ENCODE measurements around the gene HYAL3. TPM values are rescaled to one million over a fixed set of nuclear protein-coding genes. Genes with fewer than 3 reads are reported as not detected.

Gene HYAL3
- total and polyA plus RNA-seq, 2 donors (not counting 1 experiment from before 2014, with no cell fraction given): 3.7 to 4.2 TPM

DNA sequence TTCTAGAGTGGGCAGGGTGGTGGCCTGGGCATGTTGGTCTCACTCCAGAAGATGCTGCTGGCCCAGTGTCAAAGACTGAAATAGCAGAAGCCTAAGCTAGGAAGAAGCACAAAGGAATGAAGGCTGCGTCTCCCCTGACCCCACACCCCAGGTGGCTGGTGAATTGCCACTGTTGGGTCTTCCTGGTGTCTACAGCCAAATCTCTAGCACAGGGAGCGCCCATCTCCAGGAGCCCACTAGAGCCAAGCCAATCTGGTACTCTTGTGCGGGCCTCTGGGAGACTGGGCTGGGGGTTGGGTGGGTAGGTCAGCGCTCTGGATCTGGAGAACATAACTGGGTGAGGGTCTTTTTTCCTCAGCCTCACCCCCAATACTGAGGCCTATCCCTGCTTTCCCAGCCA, 27.9 kb upstream of the HYAL3 start:
- peaks cover 25% of the 10 kb centered on the region for H4K20me1 ChIP-seq (ENCODE audit: control insufficient read depth, insufficient read depth, low read length, poor library complexity, severe bottlenecking)
- peak overlapping the region; percentile 87 for H3K9ac ChIP-seq (ENCODE audit: low read length)
- no peaks in the 10 kb centered on the region for H3K27me3 Mint-ChIP-seq
- DNase-seq (no peak), ATAC-seq (ENCODE audit: low read depth) (no peak)
- peaks cover 35% of the 10 kb centered on the region for H3K79me2 ChIP-seq (ENCODE audit: control insufficient read depth, insufficient read depth, low read length)
- peaks cover 31% of the 10 kb centered on the region for H3K4me1 Mint-ChIP-seq
- no peaks in the 10 kb centered on the region for H3K9me3 ChIP-seq (ENCODE audit: control extremely low read depth in 1 of 3, control insufficient read depth in 2 of 3, insufficient read depth in 1 of 3, low read length in 2 of 3)
- ChIA-PET POLR2A (interaction anchor here (1.9 to 2.9 kb wide), 4 partner anchors 10 to 28 kb away, joined by 6 to 27 read pairs (median 8); partner anchors contain the start of genes CYB561D2, HYAL3, NAA80 and NPRL2), CTCF (interaction anchor here (0.9 to 3.4 kb wide), 5 partner anchors 8 to 132 kb away, joined by 3 to 20 read pairs (median 5); partner anchors contain the start of genes HYAL3 and NAA80)
- peak overlapping the region; percentile 15 for H3K27ac Mint-ChIP-seq
- peak overlapping the region; percentile 30 to 98 (median 87) for H3K4me3 ChIP-seq (ENCODE audit: control extremely low read depth in 1 of 5, extremely low read depth in 1 of 5, insufficient read depth in 1 of 5, low read depth in 2 of 5, low read length in 4 of 5)
- peaks cover 0 to 48% of the 10 kb centered on the region in 2 experiments for H3K36me3 ChIP-seq (replicated peaks in 1 of 2; ENCODE audit: control extremely low read depth in 1 of 2, control insufficient read depth in 1 of 2, extremely low read depth in 1 of 2, insufficient read depth in 2 of 2, low read length in 1 of 2)
- peak overlapping the region; percentile 95 for H3K4me3 Mint-ChIP-seq
- no peaks in the 10 kb centered on the region for H3K9me3 Mint-ChIP-seq (ENCODE audit: insufficient read depth)
- H2AFZ ChIP-seq (ENCODE audit: insufficient read depth, low read depth, low read length, poor library complexity, severe bottlenecking): no peak overlapping the region
- peak overlapping the region; percentile 99 for H3K4me2 ChIP-seq (replicated peaks; ENCODE audit: low read depth, low read length, poor library complexity, severe bottlenecking)
- H3K27ac ChIP-seq (ENCODE audit: low read length in 2 of 2): peak overlapping the region in 1 of 2 donors; percentile 90
- intact Hi-C loops (cut with micrococcal nuclease): no loop called here
- TF ChIP-seq, protein P1, sequence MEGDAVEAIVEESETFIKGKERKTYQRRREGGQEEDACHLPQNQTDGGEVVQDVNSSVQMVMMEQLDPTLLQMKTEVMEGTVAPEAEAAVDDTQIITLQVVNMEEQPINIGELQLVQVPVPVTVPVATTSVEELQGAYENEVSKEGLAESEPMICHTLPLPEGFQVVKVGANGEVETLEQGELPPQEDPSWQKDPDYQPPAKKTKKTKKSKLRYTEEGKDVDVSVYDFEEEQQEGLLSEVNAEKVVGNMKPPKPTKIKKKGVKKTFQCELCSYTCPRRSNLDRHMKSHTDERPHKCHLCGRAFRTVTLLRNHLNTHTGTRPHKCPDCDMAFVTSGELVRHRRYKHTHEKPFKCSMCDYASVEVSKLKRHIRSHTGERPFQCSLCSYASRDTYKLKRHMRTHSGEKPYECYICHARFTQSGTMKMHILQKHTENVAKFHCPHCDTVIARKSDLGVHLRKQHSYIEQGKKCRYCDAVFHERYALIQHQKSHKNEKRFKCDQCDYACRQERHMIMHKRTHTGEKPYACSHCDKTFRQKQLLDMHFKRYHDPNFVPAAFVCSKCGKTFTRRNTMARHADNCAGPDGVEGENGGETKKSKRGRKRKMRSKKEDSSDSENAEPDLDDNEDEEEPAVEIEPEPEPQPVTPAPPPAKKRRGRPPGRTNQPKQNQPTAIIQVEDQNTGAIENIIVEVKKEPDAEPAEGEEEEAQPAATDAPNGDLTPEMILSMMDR (IDR thresholded peaks at IDR 0.05): no peak
- TF ChIP-seq EZH2 (IDR thresholded peaks at IDR 0.05; ENCODE audit: borderline replicate concordance, insufficient read depth, low read depth, low read length, poor library complexity, severe bottlenecking): no peak
- H3K4me1 ChIP-seq (ENCODE audit: control insufficient read depth in 2 of 2, insufficient read depth in 2 of 2, low read length in 2 of 2): peaks cover 15 to 29% of the 10 kb centered on the region in 2 donors
- H3K27me3 ChIP-seq (replicated peaks in 1 of 4; ENCODE audit: control extremely low read depth in 1 of 4, control insufficient read depth in 3 of 4, insufficient read depth in 4 of 4, low read length in 3 of 4): no peaks in the 10 kb centered on the region
- 80% methylated on average over 1 of the region's 4 CpGs for WGBS (ENCODE audit: insufficient coverage)

GRCh38 chr3:50326182-50326541, 27.0 kb upstream of the HYAL3 start:
- H3K4me1 ChIP-seq (ENCODE audit: control insufficient read depth in 2 of 2, insufficient read depth in 2 of 2, low read length in 2 of 2): peaks cover 19 to 35% of the 10 kb centered on the region in 2 donors

More at GRCh38 chr3:50326182-50326541, 27.0 kb upstream of the HYAL3 start:
- H3K9me3 ChIP-seq (ENCODE audit: control extremely low read depth in 1 of 3, control insufficient read depth in 2 of 3, insufficient read depth in 1 of 3, low read length in 2 of 3): peaks cover 0 to 3% (median 0%) of the 10 kb centered on the region in 3 donors
- no peaks in the 10 kb centered on the region for H3K27me3 ChIP-seq (replicated peaks in 1 of 4; ENCODE audit: control extremely low read depth in 1 of 4, control insufficient read depth in 3 of 4, insufficient read depth in 4 of 4, low read length in 3 of 4)
- H3K9ac ChIP-seq (ENCODE audit: low read length): no peak overlapping the region
- Mint-ChIP-seq H3K4me1 (peaks cover 33% of the 10 kb centered on the region), H3K27me3 (no peaks in the 10 kb centered on the region), H3K9me3 (ENCODE audit: insufficient read depth) (no peaks in the 10 kb centered on the region), H3K27ac (no peak overlapping the region), H3K4me3 (peak overlapping the region; percentile 26)
- H3K27ac ChIP-seq (ENCODE audit: low read length in 2 of 2): no peak overlapping the region
- H2AFZ ChIP-seq (ENCODE audit: insufficient read depth, low read depth, low read length, poor library complexity, severe bottlenecking): no peak overlapping the region
- intact Hi-C loops (cut with micrococcal nuclease): no loop called here
- DNase-seq: no peak
- peaks cover 0 to 38% of the 10 kb centered on the region in 2 experiments for H3K36me3 ChIP-seq (replicated peaks in 1 of 2; ENCODE audit: control extremely low read depth in 1 of 2, control insufficient read depth in 1 of 2, extremely low read depth in 1 of 2, insufficient read depth in 2 of 2, low read length in 1 of 2)
- ATAC-seq (ENCODE audit: low read depth): no peak
- WGBS (ENCODE audit: insufficient coverage): 87% methylated on average over 3 of the region's 8 CpGs
- TF ChIP-seq EZH2 (IDR thresholded peaks at IDR 0.05; ENCODE audit: borderline replicate concordance, insufficient read depth, low read depth, low read length, poor library complexity, severe bottlenecking): no peak
- TF ChIP-seq, protein P1 (IDR thresholded peaks at IDR 0.05): no peak
- no peak overlapping the region for H3K4me3 ChIP-seq (ENCODE audit: control extremely low read depth in 1 of 5, extremely low read depth in 1 of 5, insufficient read depth in 1 of 5, low read depth in 2 of 5, low read length in 4 of 5)
- POLR2A ChIA-PET: interaction anchor here (1.2 to 2.6 kb wide), 2 partner anchors 11 to 24 kb away, joined by 3 to 7 read pairs; partner anchors contain the start of genes CYB561D2 and NPRL2
- CTCF ChIA-PET: interaction anchor here (3.2 to 3.4 kb wide), 2 partner anchors 11 to 27 kb away, joined by 11 to 20 read pairs; partner anchors contain the start of genes HYAL3 and NAA80
- no peak overlapping the region for H3K4me2 ChIP-seq (replicated peaks; ENCODE audit: low read depth, low read length, poor library complexity, severe bottlenecking)
- peaks cover 26% of the 10 kb centered on the region for H3K79me2 ChIP-seq (ENCODE audit: control insufficient read depth, insufficient read depth, low read length)
- H4K20me1 ChIP-seq (ENCODE audit: control insufficient read depth, insufficient read depth, low read length, poor library complexity, severe bottlenecking): peaks cover 15% of the 10 kb centered on the region

Data from B cell (primary cell).